Retina (tissue), 1 donor: ENCODE measurements around the gene BIVM.

ENCODE experiments used
- DNase-seq: peaks from one replicate; pipeline ENCODE4 v3.0.0-alpha.2; 2016

BIVM gene

GRCh38 chr13:102845630-102846260, 46.8 kb downstream of the BIVM start, which contains the start of gene ERCC5:
ERCC5 (plus strand) TSS chr13:102846032; CDS start chr13:102846267, 235 bp downstream.
- peak; percentile 99 for DNase-seq

DNA sequence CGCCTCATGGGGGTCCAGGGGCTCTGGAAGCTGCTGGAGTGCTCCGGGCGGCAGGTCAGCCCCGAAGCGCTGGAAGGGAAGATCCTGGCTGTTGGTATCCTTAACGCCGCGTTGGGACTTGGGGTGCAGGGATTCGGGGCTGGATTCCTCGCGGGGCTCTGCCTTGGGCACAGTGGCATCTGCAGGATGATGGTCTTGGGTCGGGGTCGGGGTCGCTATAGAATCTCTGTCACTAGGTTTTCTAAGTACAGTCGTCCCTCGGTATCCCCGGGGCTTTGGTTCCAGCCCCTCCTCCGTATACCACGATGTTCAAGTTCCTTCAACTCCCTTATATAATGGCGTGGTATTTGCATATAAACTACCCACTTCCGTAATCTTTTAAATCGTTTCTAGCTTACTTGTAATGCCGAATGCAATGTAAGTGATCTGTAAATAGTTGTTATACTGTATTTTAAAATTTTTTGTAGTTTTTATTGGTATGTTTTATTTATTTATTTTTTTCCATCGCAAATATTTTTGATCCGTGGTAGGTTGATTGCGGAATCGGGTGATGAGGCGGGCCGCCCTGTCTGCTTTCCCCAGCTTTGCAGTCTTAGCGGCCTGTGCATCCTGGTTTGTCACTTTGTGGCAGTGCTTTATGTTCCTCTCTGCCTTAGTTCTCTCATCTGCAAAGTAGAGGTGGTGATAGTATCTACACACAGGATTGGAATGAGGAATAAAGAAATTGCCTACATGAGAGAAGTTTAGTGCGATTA, 47.5 kb downstream of the BIVM start:
- DNase-seq, result peak; percentile 49

- DNase-seq, result peak; percentile 47
Measured at GRCh38 chr13:102847272-102848234, 48.6 kb downstream of the BIVM start.

- DNase-seq, result no peak
Measured at GRCh38 chr13:102848956-102849355, 50.0 kb downstream of the BIVM start.

DNA sequence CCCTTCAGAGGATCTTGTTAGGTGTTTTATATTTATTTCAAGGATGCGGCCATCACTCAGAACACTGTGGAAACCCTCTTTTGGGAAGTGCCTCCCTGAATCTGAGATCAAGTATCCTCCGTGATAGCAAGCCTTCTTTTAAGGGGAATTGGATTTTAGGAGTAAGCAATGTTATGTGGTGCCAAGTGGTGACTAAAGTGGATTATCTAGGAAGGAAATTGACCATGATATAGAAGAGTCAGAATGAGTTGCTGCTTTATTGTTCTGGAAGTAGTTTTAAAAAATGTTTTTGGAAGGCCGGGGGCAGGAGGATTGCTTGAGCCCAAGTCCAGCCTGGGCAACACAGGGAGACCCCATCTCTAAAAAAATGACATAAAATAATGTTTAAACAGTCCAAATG, 53.6 kb downstream of the BIVM start:
- no peak for DNase-seq

- DNase-seq, result no peak
Measured at GRCh38 chr13:102854675-102855074, 55.8 kb downstream of the BIVM start.

- no peak for DNase-seq
Measured at GRCh38 chr13:102856557-102856956, 57.6 kb downstream of the BIVM start.

GRCh38 chr13:102862624-102863210, 63.8 kb downstream of the BIVM start:
- no peak for DNase-seq

- DNase-seq, result no peak
Measured at GRCh38 chr13:102863590-102863989, 64.7 kb downstream of the BIVM start.

DNA sequence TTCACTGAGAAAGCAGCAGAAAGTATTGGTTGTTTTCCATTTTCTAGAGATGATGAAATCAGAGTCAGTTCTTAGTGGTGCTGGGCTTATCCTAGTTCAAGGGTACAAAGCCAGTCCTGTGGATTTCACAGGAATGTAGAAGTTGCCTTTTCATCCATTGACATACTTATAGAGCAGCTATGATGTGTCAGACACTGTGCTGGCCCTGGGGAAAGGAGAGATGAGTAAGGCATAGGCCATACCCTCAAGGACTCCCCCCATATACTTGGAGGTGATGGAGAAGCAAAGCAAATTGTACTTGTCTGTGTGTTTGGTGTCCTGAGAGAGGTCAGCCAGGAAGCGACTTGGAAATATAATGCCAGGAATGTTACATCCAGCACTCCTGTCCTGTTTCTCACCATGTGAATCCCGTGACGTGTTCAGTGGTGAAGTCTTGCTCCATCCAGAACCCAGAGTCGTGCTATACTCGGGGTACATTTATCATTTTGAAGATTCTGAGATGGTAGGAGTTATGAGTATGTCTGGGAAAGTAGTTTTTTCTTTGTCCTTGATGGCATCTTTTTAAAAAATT, 69.5 kb downstream of the BIVM start:
- DNase-seq, result no peak

DNA sequence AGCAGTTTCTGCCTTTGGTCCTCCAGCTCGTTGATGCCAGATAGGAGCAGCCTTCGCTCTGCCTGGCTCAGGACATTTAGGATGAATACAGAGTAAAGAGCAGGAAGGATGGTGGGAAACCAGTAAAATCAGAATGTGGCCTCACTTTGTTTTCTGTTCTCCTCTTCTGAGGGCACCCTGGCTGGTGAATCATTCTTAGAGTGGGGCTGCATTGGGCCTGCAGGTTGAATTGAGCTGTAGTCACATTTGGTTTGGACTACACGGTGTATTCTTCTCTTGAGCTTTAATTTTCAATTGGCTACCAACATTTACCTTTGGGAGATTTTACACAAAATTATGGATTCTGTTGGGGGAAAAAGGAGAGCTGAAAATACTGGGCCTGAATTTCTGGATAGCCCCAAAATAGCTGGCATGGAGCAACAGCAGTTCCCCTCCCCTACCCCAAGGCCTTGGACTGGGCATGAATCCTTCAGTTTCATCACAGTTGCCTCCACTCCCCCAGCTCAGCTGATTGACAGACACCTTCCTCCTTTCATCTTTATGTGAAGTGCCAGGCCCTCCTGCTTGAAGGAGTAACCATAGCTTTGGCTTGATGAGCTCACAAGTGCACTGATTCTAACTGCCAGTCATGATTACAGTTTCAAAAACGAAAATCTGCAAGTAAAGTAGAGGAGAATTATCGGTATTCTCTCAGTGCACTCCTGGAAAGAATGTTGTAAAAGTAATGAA, 71.2 kb downstream of the BIVM start:
- DNase-seq, result no peak

DNA sequence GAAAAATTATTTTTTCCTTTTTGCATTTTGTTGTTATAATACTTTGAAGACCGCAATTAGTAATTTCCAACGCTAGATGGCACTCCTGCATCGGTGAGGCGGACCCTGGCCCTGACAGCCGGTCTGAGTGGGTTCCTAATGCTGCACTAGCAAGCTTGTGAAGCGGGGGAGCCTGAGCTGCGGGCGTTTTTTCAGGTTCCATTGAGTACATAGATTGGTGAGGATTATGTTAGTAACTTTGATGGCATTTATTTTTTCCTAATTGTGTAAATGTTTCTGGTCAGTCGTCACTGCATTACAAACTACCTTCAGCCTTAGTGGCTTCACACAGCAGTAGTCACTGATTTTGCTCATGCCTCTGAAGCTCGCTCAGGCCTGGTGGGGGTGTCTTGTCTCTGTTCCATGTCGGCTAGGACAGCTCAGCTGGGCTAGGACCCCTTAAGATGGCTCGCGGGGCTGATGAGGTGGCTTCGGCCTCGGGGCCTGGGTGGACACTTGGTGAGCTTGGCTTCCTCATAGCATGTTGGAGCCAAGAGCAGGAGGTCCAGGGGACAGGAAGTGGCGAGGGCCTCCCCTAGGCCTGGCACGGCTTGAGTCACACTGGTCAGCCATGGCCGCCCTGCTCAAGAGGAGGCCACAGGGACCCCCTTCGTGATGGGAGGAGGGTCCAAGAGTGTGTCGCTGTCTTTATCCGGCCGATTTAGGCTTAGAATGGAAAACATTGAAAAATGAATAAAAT, 71.9 kb downstream of the BIVM start:
- peak; percentile 72 for DNase-seq

DNA sequence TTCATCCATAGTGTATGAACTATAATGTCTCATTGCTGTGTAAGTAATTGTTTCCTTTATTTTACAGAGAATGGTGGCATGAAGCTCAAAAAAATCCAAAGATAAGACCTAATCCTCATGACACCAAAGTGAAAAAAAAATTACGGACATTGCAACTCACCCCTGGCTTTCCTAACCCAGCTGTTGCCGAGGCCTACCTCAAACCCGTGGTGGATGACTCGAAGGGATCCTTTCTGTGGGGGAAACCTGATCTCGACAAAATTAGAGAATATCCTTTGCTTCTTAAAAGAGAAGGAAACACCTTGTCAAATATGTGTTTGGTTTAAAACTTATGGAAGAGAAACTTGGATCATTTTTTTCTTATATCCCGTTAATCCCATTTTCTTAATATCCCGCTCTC, 73.2 kb downstream of the BIVM start:
- DNase-seq, result no peak

- no peak for DNase-seq
Measured at GRCh38 chr13:102872531-102872930, 73.6 kb downstream of the BIVM start.

DNA sequence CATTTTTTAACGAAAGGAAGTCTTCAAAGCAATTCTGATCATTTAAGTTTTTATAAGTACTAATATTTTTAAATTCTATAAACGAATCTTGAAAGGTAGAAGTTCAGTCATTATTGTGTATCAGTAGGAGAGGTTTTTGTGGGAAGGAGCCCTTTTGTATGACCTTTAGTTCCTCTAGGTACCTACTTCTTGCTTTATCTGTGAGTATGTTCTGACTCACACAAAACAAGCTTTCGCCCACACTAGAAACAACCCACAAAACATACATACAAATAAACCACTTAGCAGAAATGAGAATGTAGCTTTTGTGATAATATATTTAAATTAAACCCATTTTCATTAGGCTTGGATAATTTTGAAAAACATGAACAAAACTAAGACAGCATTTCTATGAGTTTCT, 74.7 kb downstream of the BIVM start:
- DNase-seq, result no peak

- DNase-seq, result no peak
Measured at GRCh38 chr13:102875256-102875655, 76.3 kb downstream of the BIVM start.

- no peak for DNase-seq
Measured at GRCh38 chr13:102877303-102877702, 78.4 kb downstream of the BIVM start.

- no peak for DNase-seq
Measured at GRCh38 chr13:102878481-102878880, 79.6 kb downstream of the BIVM start.

DNA sequence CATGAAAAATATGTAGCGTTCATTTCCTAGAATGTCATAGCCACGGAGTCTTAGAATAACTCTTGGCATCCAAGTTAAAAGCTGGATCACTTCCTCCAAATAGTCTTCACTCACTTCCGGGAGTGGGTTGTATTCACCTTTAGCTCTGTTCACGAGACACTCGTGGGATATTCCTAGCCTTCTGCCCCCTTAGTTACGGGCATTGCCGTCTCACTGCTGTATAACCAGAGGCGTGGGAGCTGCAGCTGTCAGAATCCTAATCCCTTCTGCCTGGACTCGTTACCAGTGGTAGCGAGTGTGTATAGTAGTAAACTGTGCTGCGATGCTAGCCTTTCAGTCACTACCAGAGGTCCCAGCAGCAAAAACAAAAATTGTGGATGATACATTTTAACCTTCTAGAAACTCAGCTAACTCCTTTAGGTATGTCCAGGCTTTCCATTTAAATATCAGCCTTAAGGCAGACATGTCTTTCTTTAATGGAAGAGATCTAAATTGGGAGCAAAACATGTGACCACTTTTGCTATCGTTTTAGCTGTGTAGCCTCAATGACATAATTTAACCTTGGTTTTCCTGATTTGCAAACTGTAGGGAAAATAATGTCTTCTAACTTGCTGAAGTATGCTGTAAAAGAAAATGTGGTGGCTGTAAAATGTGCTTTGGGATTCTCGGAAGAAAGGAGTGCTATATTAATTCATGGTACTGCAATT, 81.0 kb downstream of the BIVM start:
- no peak for DNase-seq
